H9 (cell line): ENCODE measurements around the gene GALNT2. TPM values are rescaled to one million over a fixed set of nuclear protein-coding genes. Genes with fewer than 3 reads are reported as not detected.
A peak's percentile ranks its signal among the peaks of the same experiment; 100 is the strongest.

ENCODE experiments used
- DNase-seq: peaks from one replicate; pipeline ENCODE4 v3.0.0-alpha.2; 2017
- H2AFZ ChIP-seq: one replicate; pipeline ENCODE4 v1.6.1; 2013; ENCODE audit warnings: mild to moderate bottlenecking, low read length, control low read depth, moderate library complexity
- H2AK5ac ChIP-seq: 2 replicates; pipeline ENCODE4 v1.6.1; 2013; ENCODE audit warnings: low read length, control low read depth, mixed read lengths; ENCODE audit not compliant: insufficient read length
- H2BK120ac ChIP-seq: one replicate; pipeline ENCODE4 v1.6.1; 2013; ENCODE audit warnings: low read depth, mild to moderate bottlenecking, low read length, control low read depth, inconsistent platforms; ENCODE audit not compliant: poor library complexity, severe bottlenecking
- H2BK12ac ChIP-seq: 2 replicates; pipeline ENCODE4 v1.6.1; 2013; ENCODE audit warnings: low read length, control low read depth, mixed read lengths, low read depth; ENCODE audit not compliant: insufficient read length
- H2BK15ac ChIP-seq: 2 replicates; pipeline ENCODE4 v1.6.1; 2013; ENCODE audit warnings: low read depth, low read length, control low read depth
- H2BK20ac ChIP-seq: one replicate; pipeline ENCODE4 v1.6.1; 2013; ENCODE audit warnings: low read depth, mild to moderate bottlenecking, low read length, control low read depth, inconsistent platforms; ENCODE audit not compliant: poor library complexity, severe bottlenecking
- H2BK5ac ChIP-seq: 2 replicates; pipeline ENCODE4 v1.6.1; 2013; ENCODE audit warnings: low read length, control low read depth, mixed read lengths; ENCODE audit not compliant: insufficient read length
- H3K14ac ChIP-seq: 2 replicates; pipeline ENCODE4 v1.6.1; 2013; ENCODE audit warnings: low read length, control low read depth; ENCODE audit not compliant: insufficient read depth
- H3K18ac ChIP-seq: 2 replicates; pipeline ENCODE4 v1.6.1; 2013; ENCODE audit warnings: low read depth, mild to moderate bottlenecking, mixed read lengths, low read length, control low read depth; ENCODE audit not compliant: insufficient read length
- H3K23ac ChIP-seq: 2 replicates; pipeline ENCODE4 v1.6.1; 2013; ENCODE audit warnings: low read length, control low read depth, mixed read lengths, low read depth; ENCODE audit not compliant: insufficient read length
- H3K23me2 ChIP-seq: 2 replicates; pipeline ENCODE4 v1.6.1; 2013; ENCODE audit warnings: low read depth, mild to moderate bottlenecking, mixed read lengths, low read length, control low read depth; ENCODE audit not compliant: insufficient read length, poor library complexity, severe bottlenecking
- H3K27ac ChIP-seq: 2 replicates; pipeline ENCODE4 v1.5.1; 2013; ENCODE audit warnings: low read length, control low read depth, mixed read lengths, low read depth; ENCODE audit not compliant: insufficient read length
- H3K27me3 ChIP-seq: 2 replicates; pipeline ENCODE4 v1.6.1; 2013; ENCODE audit warnings: low read length, control low read depth, inconsistent platforms; ENCODE audit not compliant: insufficient read depth
- H3K4ac ChIP-seq: 2 replicates; pipeline ENCODE4 v1.6.1; 2013; ENCODE audit warnings: low read depth, mild to moderate bottlenecking, control low read depth, inconsistent platforms, low read length, moderate library complexity
- H3K4me1 ChIP-seq: 2 replicates; pipeline ENCODE4 v1.6.1; 2013; ENCODE audit warnings: low read length, control low read depth, inconsistent platforms; ENCODE audit not compliant: insufficient read depth
- H3K4me2 ChIP-seq: 2 replicates; pipeline ENCODE4 v1.6.1; 2013; ENCODE audit warnings: low read length, control low read depth, mixed read lengths; ENCODE audit not compliant: insufficient read length, insufficient read depth
- H3K56ac ChIP-seq: 2 replicates; pipeline ENCODE4 v1.6.1; 2013; ENCODE audit warnings: low read depth, mild to moderate bottlenecking, mixed read lengths, low read length, control low read depth; ENCODE audit not compliant: insufficient read length
- H3K79me1 ChIP-seq: 2 replicates; pipeline ENCODE4 v1.6.1; 2013; ENCODE audit warnings: low read depth, mild to moderate bottlenecking, moderate library complexity, low read length, control low read depth, inconsistent platforms; ENCODE audit not compliant: insufficient read depth, poor library complexity, severe bottlenecking
- H3K79me2 ChIP-seq: 2 replicates; pipeline ENCODE4 v1.6.1; 2013; ENCODE audit warnings: low read length, control low read depth, inconsistent platforms; ENCODE audit not compliant: insufficient read depth
- H3K9ac ChIP-seq: 2 replicates; pipeline ENCODE4 v1.6.1; 2013; ENCODE audit warnings: low read length, control low read depth, mixed read lengths; ENCODE audit not compliant: insufficient read length; ENCODE audit errors: extremely low read depth
- H3K9me3 ChIP-seq: one replicate; pipeline ENCODE4 v1.6.1; 2013; ENCODE audit warnings: low read depth, low read length, inconsistent platforms; ENCODE audit not compliant: control insufficient read depth
- H3T11ph ChIP-seq: one replicate; pipeline ENCODE4 v1.6.1; 2013; ENCODE audit warnings: mild to moderate bottlenecking, low read length, control low read depth, inconsistent platforms
- H4K20me1 ChIP-seq: one replicate; pipeline ENCODE4 v1.6.1; 2013; ENCODE audit not compliant: control insufficient read depth, insufficient read length, insufficient read depth
- H4K5ac ChIP-seq: 2 replicates; pipeline ENCODE4 v1.6.1; 2013; ENCODE audit warnings: low read depth, mild to moderate bottlenecking, mixed read lengths, low read length, control low read depth; ENCODE audit not compliant: insufficient read length
- H4K8ac ChIP-seq: replicated peaks from 2 replicates; pipeline ENCODE4 v1.6.1; 2013; ENCODE audit warnings: low read length, control low read depth, mixed read lengths, low read depth; ENCODE audit not compliant: insufficient read length
- H4K91ac ChIP-seq: 2 replicates; pipeline ENCODE4 v1.6.1; 2013; ENCODE audit warnings: low read depth, mild to moderate bottlenecking, moderate library complexity, mixed read lengths, low read length, control low read depth; ENCODE audit not compliant: insufficient read length
- H3K27ac Mint-ChIP-seq, 3 experiments: 2 replicates in 2 of 3; 3 replicates in 1 of 3; pipeline ENCODE4 v1.8.0; 2020 to 2021; ENCODE audit warnings: mixed read lengths in 3 of 3, mild to moderate bottlenecking in 1 of 3, moderate library complexity in 1 of 3
- H3K27me3 Mint-ChIP-seq: 2 replicates; pipeline ENCODE4 v1.8.0; 2021; ENCODE audit warnings: low read depth, mild to moderate bottlenecking, moderate library complexity, mixed read lengths
- H3K36me3 Mint-ChIP-seq, 3 experiments: 2 replicates in 2 of 3; 3 replicates in 1 of 3; pipeline ENCODE4 v1.8.0; 2020 to 2021; ENCODE audit warnings: low read depth in 3 of 3, mixed read lengths in 3 of 3; ENCODE audit not compliant: insufficient read depth in 1 of 3
- H3K4me1 Mint-ChIP-seq, 2 experiments: 2 replicates each; pipeline ENCODE4 v1.8.0; 2020; ENCODE audit warnings: mixed read lengths in 2 of 2
- H3K4me3 Mint-ChIP-seq, 2 experiments: 2 replicates in 1 of 2; 3 replicates in 1 of 2; pipeline ENCODE4 v1.8.0; 2020 to 2021; ENCODE audit warnings: mild to moderate bottlenecking in 2 of 2, mixed read lengths in 2 of 2, moderate library complexity in 1 of 2
- H3K9me3 Mint-ChIP-seq, 2 experiments: 2 replicates in 1 of 2; 3 replicates in 1 of 2; pipeline ENCODE4 v1.8.0; 2020; ENCODE audit warnings: mild to moderate bottlenecking in 2 of 2, mixed read lengths in 2 of 2, moderate library complexity in 1 of 2
- CTCF ChIP-seq: fragments of 200-600 bp; sonication (generic); conservative IDR thresholded peaks from 3 replicates; pipeline ENCODE4 v1.8.0; 2021; ENCODE audit warnings: antibody characterized with exemption, mild to moderate bottlenecking
- WGBS: extraction: QIAGEN DNeasy Blood & Tissue Kit; methylation state at CpG from one replicate; pipeline ENCODE4 v1.1.7; 2013; ENCODE audit warnings: missing lambda C conversion rate, low lambda C conversion rate, mixed read lengths; ENCODE audit not compliant: insufficient read length; ENCODE audit errors: extremely low coverage; 5-methylcytosine and 5-hydroxymethylcytosine counted together
- total RNA-seq: library from RNA; stranded (reverse); gene quantifications from 2 replicates; pipeline ENCODE4 v1.2.1, GENCODE V29; 2021

GALNT2 gene
- total RNA-seq, 1 experiment from 2014 or later: 57.6 TPM

DNA sequence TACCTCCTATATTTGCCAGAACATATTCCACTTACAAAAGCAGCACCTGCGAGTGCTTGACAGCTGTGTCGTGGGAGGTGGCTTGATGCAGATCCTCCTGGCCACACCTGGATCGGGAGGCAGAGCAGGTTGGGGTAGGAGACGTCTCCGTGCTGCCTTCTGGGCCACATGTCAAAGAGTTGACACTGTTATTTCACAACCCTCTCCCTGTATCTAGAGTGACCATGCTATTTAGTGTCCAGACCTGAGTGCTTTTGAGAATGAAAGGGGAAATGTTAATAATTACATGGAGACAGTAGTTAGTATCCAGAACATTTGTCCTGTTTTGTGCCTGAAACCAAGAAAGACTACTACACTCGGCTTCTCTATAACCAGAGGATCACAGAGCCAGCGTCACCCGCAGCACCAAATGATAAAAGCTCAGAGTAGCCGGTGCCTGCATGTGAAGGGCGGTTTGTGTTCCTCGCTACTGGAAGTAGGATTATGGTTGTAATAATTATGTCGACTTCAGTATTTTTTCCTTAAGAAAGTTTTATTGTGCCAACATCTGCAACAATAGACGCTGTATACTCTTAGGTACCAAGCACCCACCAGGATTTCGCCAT is 77.1 kb downstream of the GALNT2 start:
- Mint-ChIP-seq H3K4me1 (peaks cover 65 to 73% of the 10 kb centered on the region in 2 experiments), H3K36me3 (no peaks in the 10 kb centered on the region), H3K4me3 (no peak overlapping the region; a peak in 1 of 5 replicates), H3K9me3 (no peaks in the 10 kb centered on the region; a peak in 1 of 5 replicates), H3K27ac (peak overlapping the region in 1 of 3 experiments; percentile 58; a peak in 1 of 7 replicates), H3K27me3 (peaks cover 1% of the 10 kb centered on the region; the same call in 1 of the 2 replicates)
- H3K27me3 ChIP-seq: no peaks in the 10 kb centered on the region
- no peak overlapping the region for H2BK20ac ChIP-seq
- H3K18ac ChIP-seq: no peak overlapping the region
- TF ChIP-seq CTCF: no peak
- H3K79me2 ChIP-seq: peaks cover 4% of the 10 kb centered on the region; the same call in 1 of the 2 replicates
- H3K4me2 ChIP-seq: no peak overlapping the region
- no peaks in the 10 kb centered on the region for H3K23me2 ChIP-seq
- no peak overlapping the region for H3K9ac ChIP-seq
- H3K56ac ChIP-seq: no peak overlapping the region
- H3K9me3 ChIP-seq: no peaks in the 10 kb centered on the region
- no peak for DNase-seq
- no peak overlapping the region for H2BK12ac ChIP-seq
- H4K5ac ChIP-seq: no peak overlapping the region
- H2BK120ac ChIP-seq: no peak overlapping the region
- H2AK5ac ChIP-seq: no peak overlapping the region
- H4K91ac ChIP-seq: no peak overlapping the region
- WGBS: no CpG with 5 or more reads among the region's 14 CpGs
- peaks cover 2% of the 10 kb centered on the region; the same call in 1 of the 2 replicates for H3K4me1 ChIP-seq
- no peak overlapping the region for H2AFZ ChIP-seq
- H3K23ac ChIP-seq: no peak overlapping the region
- no peak overlapping the region for H3T11ph ChIP-seq
- H3K14ac ChIP-seq: no peak overlapping the region
- peaks cover 3% of the 10 kb centered on the region for H4K20me1 ChIP-seq
- H3K79me1 ChIP-seq: no peaks in the 10 kb centered on the region
- no peak overlapping the region for H4K8ac ChIP-seq
- H2BK15ac ChIP-seq: no peak overlapping the region
- no peak overlapping the region for H3K27ac ChIP-seq
- H3K4ac ChIP-seq: no peak overlapping the region
- no peak overlapping the region for H2BK5ac ChIP-seq
